ENCODE measurements around the gene TTLL1. TPM values are rescaled to one million over a fixed set of nuclear protein-coding genes. Genes with fewer than 3 reads are reported as not detected.
"Not testable (repeated sequence)": the region's sequence is repeated elsewhere in the genome, so short reads cannot be mapped to it uniquely, and the experiment has no call there.

The TTLL1 gene
- polyA plus RNA-seq, 4 donors = 16.4 to 20.9 (median 18.5) TPM

GRCh38 chr22:43110927-43111623 lies 21.9 kb upstream of the TTLL1 start:
- DNase-seq (ENCODE audit: low read depth in 4 of 4, low spot score in 2 of 4) = no peak

DNA sequence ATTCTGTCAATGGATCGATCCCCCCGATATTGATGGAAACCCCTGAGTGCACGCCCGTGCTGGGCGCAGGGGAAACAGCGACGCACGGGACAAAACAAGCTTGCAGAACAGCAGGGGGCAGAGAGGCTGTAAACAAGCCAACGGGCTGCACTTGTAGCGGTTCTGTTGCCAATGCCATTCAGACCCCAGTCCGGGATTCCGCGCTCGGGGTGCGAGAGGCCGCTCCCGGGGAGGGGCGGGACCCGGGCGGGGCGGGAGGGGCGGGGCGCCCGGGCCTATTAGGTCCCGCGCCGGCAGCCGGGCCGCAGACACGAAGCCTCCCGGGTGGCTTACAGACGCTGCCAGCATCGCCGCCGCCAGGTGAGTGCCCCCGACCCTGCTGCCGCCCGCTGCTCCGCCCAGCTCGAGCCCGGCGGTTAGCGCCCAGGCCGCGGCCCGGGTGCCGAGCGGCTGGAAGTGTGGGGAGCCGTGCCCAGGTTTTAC lies 21.3 kb upstream of the TTLL1 start, which contains the start of gene BIK:
Gene BIK, plus strand, starts transcription at position 307 of the 483 bp plus-strand sequence. CDS start 13,273 bp downstream, outside the sequence.
- DNase-seq (ENCODE audit: low read depth in 4 of 4, low spot score in 2 of 4) = no peak

- DNase-seq (ENCODE audit: low read depth in 4 of 4, low spot score in 2 of 4) = no peak
Measured at GRCh38 chr22:43109921-43110443, 20.8 kb upstream of the TTLL1 start.

DNA sequence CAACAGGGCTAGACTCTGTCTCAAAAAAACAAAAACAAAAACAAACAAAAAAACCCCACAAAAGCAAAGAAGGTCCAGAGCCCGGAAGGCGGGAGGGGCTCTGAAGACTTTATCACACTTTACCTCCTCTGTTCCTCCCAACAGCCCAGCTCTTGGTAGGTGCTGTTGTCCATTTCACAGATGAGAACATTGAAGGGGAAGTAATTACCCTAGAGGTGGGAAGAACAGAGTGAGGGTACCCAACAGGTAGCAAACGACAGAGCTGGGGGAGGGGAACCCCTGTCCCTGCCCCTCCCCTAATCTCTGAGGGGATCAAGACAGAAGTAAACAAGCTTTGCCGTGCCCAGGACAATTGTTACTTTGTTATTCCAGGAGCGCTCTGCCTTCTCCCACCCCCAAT lies 20.3 kb upstream of the TTLL1 start:
- no peak for DNase-seq (ENCODE audit: low read depth in 4 of 4, low spot score in 2 of 4)

DNA sequence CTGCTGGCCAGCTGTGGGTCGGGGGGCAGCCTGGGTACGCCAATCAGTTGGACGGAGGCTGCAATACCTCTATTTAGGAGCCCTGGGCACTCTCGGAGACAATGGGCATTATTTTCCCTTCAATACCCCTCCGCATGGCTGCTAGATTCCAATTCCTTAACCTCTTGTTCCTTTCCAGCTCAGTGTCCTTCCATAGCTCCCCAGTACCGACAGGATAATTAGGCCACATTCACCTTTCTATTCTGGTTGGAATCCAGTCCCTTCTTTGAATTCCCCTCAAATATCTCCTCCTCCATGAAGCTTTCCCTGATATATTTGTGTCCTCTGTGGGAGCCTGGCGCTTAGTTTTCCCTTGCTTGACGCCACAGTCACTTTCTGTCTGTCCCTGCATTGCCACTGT lies 17.1 kb upstream of the TTLL1 start:
- DNase-seq (ENCODE audit: low read depth in 4 of 4, low spot score in 2 of 4) = no peak

DNA sequence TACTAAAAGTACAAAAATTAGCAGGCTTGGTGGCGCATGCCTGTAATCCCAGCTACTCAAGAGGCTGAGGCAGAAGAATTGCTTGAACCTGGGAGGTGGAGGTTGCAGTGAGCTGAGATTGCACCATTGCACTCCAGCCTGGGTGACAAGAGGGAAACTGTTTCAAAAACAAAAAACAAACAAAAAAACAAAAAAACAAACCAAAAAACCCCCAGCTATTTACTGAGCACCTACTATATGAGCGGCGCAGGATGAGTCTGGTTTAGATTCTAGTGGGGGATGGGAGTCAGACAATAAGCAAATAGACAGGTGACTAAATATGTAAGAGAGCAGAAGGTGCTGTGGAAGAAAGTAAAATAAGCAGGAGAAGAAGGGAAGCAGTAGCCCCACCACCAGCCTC lies 15.8 kb upstream of the TTLL1 start:
- DNase-seq (ENCODE audit: low read depth in 4 of 4, low spot score in 2 of 4) = not testable (repeated sequence)

- DNase-seq (ENCODE audit: low read depth in 4 of 4, low spot score in 2 of 4) = not testable (repeated sequence)
Measured at GRCh38 chr22:43104056-43104625, 14.9 kb upstream of the TTLL1 start.

- no peak for DNase-seq (ENCODE audit: low read depth in 4 of 4, low spot score in 2 of 4)
Measured at GRCh38 chr22:43101306-43101705, 12.1 kb upstream of the TTLL1 start.

DNA sequence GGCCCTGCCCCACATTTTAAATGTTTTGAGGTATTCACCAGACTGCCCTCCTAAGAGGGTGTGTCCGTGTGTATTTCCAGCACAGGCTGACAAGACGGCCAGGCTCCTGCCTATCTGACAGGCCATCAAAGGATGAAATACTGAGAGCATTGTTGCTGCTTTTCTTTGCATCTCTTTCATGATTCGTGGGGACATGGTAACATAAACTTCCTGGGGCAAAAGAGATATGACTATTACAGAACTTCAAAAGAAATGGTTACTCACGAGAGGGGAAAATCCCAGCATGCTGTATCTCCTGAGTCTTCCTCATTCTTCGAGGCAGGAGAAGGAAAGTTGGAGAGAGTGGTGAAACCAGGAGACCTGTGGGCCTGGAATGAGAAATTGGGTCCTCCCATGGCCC lies 11.0 kb upstream of the TTLL1 start:
- no peak for DNase-seq (ENCODE audit: low read depth in 4 of 4, low spot score in 2 of 4)

DNA sequence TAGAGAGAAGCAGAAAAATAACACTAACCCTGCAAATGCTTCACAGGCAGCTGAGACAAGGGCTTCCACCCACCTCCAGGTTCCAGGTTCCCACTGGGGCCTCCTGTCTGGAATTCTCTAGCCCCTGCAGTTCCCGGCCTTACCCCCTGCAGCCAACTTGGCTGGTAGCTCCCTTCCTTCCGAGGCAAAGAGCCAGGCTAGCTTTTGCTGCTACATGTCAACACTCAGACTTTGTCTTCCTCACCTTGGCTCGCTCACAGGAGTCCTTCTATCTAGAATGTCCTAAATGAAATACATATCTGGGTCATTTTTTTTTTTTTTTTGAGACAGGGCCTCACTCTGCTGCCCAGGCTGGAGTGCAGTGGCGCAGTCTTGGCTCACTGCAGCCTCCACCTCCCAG lies 9.9 kb upstream of the TTLL1 start:
- no peak for DNase-seq (ENCODE audit: low read depth in 4 of 4, low spot score in 2 of 4)

DNA sequence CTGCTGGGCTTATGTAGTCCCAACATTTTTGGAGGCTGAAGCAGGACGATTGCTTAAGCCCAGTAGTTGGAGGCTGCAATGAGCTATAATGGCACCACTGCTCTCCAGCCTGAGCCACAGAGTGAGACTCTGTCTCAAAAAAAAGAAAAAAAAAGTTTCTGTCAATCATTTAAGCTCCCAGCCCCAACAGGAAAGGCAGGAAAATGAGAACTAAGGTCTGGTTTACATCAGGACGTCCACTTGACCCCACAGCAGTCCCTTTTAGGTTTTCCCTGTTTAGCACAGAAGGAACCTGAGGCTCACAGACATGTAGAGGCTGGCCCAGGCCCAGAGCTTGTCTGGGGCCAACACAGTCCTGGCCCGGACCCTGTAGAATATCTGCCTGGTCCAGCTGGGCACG lies 9.2 kb upstream of the TTLL1 start:
- no peak for DNase-seq (ENCODE audit: low read depth in 4 of 4, low spot score in 2 of 4)

GRCh38 chr22:43096420-43096819 lies 7.2 kb upstream of the TTLL1 start:
- DNase-seq (ENCODE audit: low read depth in 4 of 4, low spot score in 2 of 4) = no peak

- DNase-seq (ENCODE audit: low read depth in 4 of 4, low spot score in 2 of 4) = no peak
Measured at GRCh38 chr22:43094551-43094950, 5.4 kb upstream of the TTLL1 start.

GRCh38 chr22:43094085-43094484 lies 4.9 kb upstream of the TTLL1 start:
- no peak for DNase-seq (ENCODE audit: low read depth in 4 of 4, low spot score in 2 of 4)

- no peak for DNase-seq (ENCODE audit: low read depth in 4 of 4, low spot score in 2 of 4)
Measured at GRCh38 chr22:43092085-43092484, 2.9 kb upstream of the TTLL1 start.

- DNase-seq (ENCODE audit: low read depth in 4 of 4, low spot score in 2 of 4) = no peak
Measured at GRCh38 chr22:43090130-43090789, 1.1 kb upstream of the TTLL1 start.

DNA sequence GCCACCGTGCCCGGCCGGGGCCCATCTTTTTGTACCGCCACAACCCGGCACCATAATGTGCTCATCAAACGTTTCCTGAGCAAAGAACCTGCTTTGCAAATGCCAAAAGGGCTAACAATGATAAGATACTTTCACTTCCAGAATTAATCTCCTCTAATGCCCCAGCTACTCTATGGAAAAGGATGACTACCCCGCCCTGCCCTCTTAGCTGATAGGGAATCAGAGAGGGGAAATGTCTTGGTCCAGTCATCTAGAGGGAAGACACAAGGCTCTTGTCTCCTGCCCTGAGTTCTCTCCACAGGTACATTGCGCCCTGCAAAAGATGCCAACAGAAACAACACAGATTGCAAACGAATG lies 586 bp downstream of the TTLL1 start:
- no peak for DNase-seq (ENCODE audit: low read depth in 4 of 4, low spot score in 2 of 4)

GRCh38 chr22:43085658-43086606 lies 3.3 kb downstream of the TTLL1 start:
- no peak for DNase-seq (ENCODE audit: low read depth in 4 of 4, low spot score in 2 of 4)

- no peak for DNase-seq (ENCODE audit: low read depth in 4 of 4, low spot score in 2 of 4)
Measured at GRCh38 chr22:43081968-43082367, 7.2 kb downstream of the TTLL1 start.

DNA sequence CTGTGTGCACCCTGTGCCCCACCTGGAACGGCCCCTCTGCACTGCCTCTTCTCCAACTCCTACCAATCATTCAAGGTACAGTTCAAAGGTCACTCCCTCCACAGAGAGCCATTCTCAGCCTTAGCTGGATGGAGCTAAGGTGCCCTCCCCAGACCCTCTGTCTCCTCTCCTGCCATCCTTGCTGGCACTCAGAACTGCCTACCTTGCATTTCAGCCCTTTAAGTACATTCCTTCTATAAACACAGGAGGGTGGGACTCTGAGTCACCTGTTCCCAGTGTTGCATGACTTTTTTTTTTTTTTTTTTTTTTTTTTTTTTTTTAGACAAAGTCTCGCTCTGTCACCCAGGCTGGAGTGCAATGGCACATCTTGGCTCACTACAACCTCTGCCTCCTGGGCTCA lies 8.6 kb downstream of the TTLL1 start:
- no peak for DNase-seq (ENCODE audit: low read depth in 4 of 4, low spot score in 2 of 4)

GRCh38 chr22:43079742-43080141 lies 9.4 kb downstream of the TTLL1 start:
- DNase-seq (ENCODE audit: low read depth in 4 of 4, low spot score in 2 of 4) = no peak
